HEK293 (cell line): ENCODE data around the gene ZNF26.

Experiments used
- CTCF ChIA-PET: fragments of 350-600 bp; formaldehyde crosslinking; extraction: SDS; loops from one replicate; lab custom pipeline; 2021; ENCODE audit warnings: antibody characterized with exemption; lab: Yijun Ruan, JAX
- POLR2A ChIA-PET: fragments of 300-600 bp; formaldehyde crosslinking; extraction: SDS; loops from one replicate; lab custom pipeline; 2020; ENCODE audit warnings: antibody characterized with exemption, inconsistent platforms; lab: Yijun Ruan, JAX
- H3K27ac ChIP-seq: fragments of 200-500 bp; sonication (Bioruptor generic); 2 replicates; pipeline ENCODE4 v1.5.1; 2014; ENCODE audit warnings: low read depth, low read length, control low read depth, inconsistent platforms; ENCODE audit errors: extremely low read depth
- H3K36me3 ChIP-seq, 2 experiments: fragments of 200-500 bp in 1 of 2; sonication (Bioruptor generic) in 1 of 2; 1 replicate in 1 of 2; 2 replicates in 1 of 2; pipeline ENCODE4 v1.5.1; 2014 to 2017; ENCODE audit warnings: inconsistent platforms in 2 of 2, low read length in 2 of 2; ENCODE audit not compliant: control insufficient read depth in 2 of 2, insufficient read depth in 1 of 2
- H3K4me1 ChIP-seq: fragments of 200-500 bp; sonication (Bioruptor generic); 2 replicates; pipeline ENCODE4 v1.5.1; 2014; ENCODE audit warnings: mild to moderate bottlenecking, low read length, inconsistent platforms; ENCODE audit not compliant: control insufficient read depth, insufficient read depth
- H3K4me3 ChIP-seq: 2 replicates; pipeline ENCODE4 v1.5.1; 2011; ENCODE audit warnings: low read depth, mild to moderate bottlenecking, control low read depth, low read length, moderate library complexity
- H3K9me3 ChIP-seq: fragments of 200-500 bp; sonication (Bioruptor generic); 2 replicates; pipeline ENCODE4 v1.5.1; 2014; ENCODE audit warnings: low read depth, low read length, inconsistent platforms; ENCODE audit not compliant: control insufficient read depth, insufficient read depth
- BCL11A ChIP-seq: fragments of 450-650 bp; formaldehyde crosslinking; IDR thresholded peaks from 2 replicates; pipeline ENCODE4 v1.5.1; 2016; ENCODE audit warnings: low read depth, missing biosample characterization, missing genetic modification characterization
- OSR2 ChIP-seq: fragments of 450-650 bp; formaldehyde crosslinking; IDR thresholded peaks from 2 replicates; pipeline ENCODE4 v1.5.1; 2016; ENCODE audit warnings: missing biosample characterization, missing genetic modification characterization
- PRDM1 ChIP-seq: fragments of 450-650 bp; formaldehyde crosslinking; IDR thresholded peaks from 2 replicates; pipeline ENCODE4; 2016; ENCODE audit warnings: missing biosample characterization, missing genetic modification characterization
- SP2 ChIP-seq: fragments of 450-650 bp; formaldehyde crosslinking; IDR thresholded peaks from 2 replicates; pipeline ENCODE4 v1.5.1; 2016; ENCODE audit warnings: missing biosample characterization, missing genetic modification characterization
- ZFP37 ChIP-seq: fragments of 450-650 bp; formaldehyde crosslinking; IDR thresholded peaks from 2 replicates; pipeline ENCODE4 v1.5.1; 2016; ENCODE audit warnings: missing biosample characterization, missing genetic modification characterization
- ZNF133 ChIP-seq: fragments of 450-650 bp; formaldehyde crosslinking; IDR thresholded peaks from 2 replicates; pipeline ENCODE4 v1.5.1; 2016; ENCODE audit warnings: missing biosample characterization, missing genetic modification characterization
- ZNF169 ChIP-seq: fragments of 450-650 bp; formaldehyde crosslinking; IDR thresholded peaks from 2 replicates; pipeline ENCODE4 v1.5.1; 2016; ENCODE audit warnings: missing biosample characterization, missing genetic modification characterization
- ZNF2 ChIP-seq: fragments of 450-650 bp; formaldehyde crosslinking; IDR thresholded peaks from 2 replicates; pipeline ENCODE4 v1.5.1; 2016; ENCODE audit warnings: missing biosample characterization, missing genetic modification characterization
- ZNF214 ChIP-seq: fragments of 450-650 bp; formaldehyde crosslinking; IDR thresholded peaks from 2 replicates; pipeline ENCODE4 v1.5.1; 2017; ENCODE audit warnings: missing biosample characterization, mild to moderate bottlenecking, missing genetic modification characterization, borderline replicate concordance
- ZNF221 ChIP-seq: fragments of 450-650 bp; formaldehyde crosslinking; IDR thresholded peaks from 2 replicates; pipeline ENCODE4 v1.5.1; 2017; ENCODE audit warnings: missing biosample characterization, missing genetic modification characterization, borderline replicate concordance
- ZNF354C ChIP-seq: fragments of 450-650 bp; formaldehyde crosslinking; IDR thresholded peaks from 2 replicates; pipeline ENCODE4 v1.5.1; 2016; ENCODE audit warnings: missing biosample characterization, missing genetic modification characterization, low read depth, borderline replicate concordance
- ZNF416 ChIP-seq: fragments of 450-650 bp; formaldehyde crosslinking; IDR thresholded peaks from 2 replicates; pipeline ENCODE4 v1.5.1; 2016; ENCODE audit warnings: missing biosample characterization, missing genetic modification characterization
- ZNF664 ChIP-seq: fragments of 450-650 bp; formaldehyde crosslinking; IDR thresholded peaks from 2 replicates; pipeline ENCODE4 v1.5.1; 2016; ENCODE audit warnings: missing biosample characterization, missing genetic modification characterization
- ZNF792 ChIP-seq: fragments of 450-650 bp; formaldehyde crosslinking; IDR thresholded peaks from 2 replicates; pipeline ENCODE4 v1.5.1; 2016; ENCODE audit warnings: missing biosample characterization, missing genetic modification characterization
- ZNF843 ChIP-seq: fragments of 450-650 bp; formaldehyde crosslinking; IDR thresholded peaks from 2 replicates; pipeline ENCODE4 v1.5.1; 2016; ENCODE audit warnings: missing biosample characterization, missing genetic modification characterization
- TF ChIP-seq, protein P1 (sequence below): sonication (generic); formaldehyde crosslinking; IDR thresholded peaks from 2 replicates; pipeline ENCODE4 v1.8.1; 2022; ENCODE audit warnings: mild to moderate bottlenecking, moderate library complexity, missing genetic modification reagents
- TF ChIP-seq, protein P2 (sequence below): fragments of 450-650 bp; formaldehyde crosslinking; IDR thresholded peaks from 2 replicates; pipeline ENCODE4 v1.5.1; 2016; ENCODE audit warnings: missing biosample characterization, missing genetic modification characterization
- TF ChIP-seq, protein P3 (sequence below): fragments of 450-650 bp; formaldehyde crosslinking; IDR thresholded peaks from 2 replicates; pipeline ENCODE4 v1.5.0; 2017; ENCODE audit warnings: missing biosample characterization, missing genetic modification characterization, borderline replicate concordance
- TF ChIP-seq, protein P4 (sequence below): fragments of 450-650 bp; formaldehyde crosslinking; IDR thresholded peaks from 2 replicates; pipeline ENCODE4 v1.5.1; 2016; ENCODE audit warnings: missing biosample characterization, missing genetic modification characterization
- TF ChIP-seq, protein P5 (sequence below): fragments of 450-650 bp; formaldehyde crosslinking; IDR thresholded peaks from 2 replicates; pipeline ENCODE4 v1.5.1; 2016; ENCODE audit warnings: missing biosample characterization, missing genetic modification characterization

ZNF26 gene

DNA sequence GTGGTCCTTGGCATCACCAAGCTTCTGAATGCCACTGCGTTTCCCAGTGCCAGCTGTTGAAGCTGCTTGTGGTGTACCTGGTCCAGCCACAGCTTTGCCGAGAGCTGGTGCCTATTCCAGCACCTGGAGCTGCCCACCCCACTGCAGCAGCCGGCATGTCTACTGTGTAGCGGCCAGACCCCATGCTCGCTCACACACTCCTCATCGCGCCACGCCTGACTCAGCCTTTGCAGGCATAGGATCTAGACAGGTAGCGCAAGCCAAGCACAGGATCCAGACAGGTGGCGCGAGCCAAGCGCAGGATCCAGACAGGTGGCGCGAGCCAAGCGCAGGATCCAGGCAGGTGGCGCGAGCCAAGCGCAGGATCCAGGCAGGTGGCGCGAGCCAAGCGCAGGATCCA, 18.4 kb upstream of the ZNF26 start:
- no peak overlapping the region for H3K4me3 ChIP-seq
- H3K27ac ChIP-seq: no peak overlapping the region
- no peaks in the 10 kb centered on the region; the same call in 1 of the 2 replicates for H3K9me3 ChIP-seq
- ChIA-PET POLR2A (no interaction called here), CTCF (no interaction called here)
- TF ChIP-seq, protein P1, sequence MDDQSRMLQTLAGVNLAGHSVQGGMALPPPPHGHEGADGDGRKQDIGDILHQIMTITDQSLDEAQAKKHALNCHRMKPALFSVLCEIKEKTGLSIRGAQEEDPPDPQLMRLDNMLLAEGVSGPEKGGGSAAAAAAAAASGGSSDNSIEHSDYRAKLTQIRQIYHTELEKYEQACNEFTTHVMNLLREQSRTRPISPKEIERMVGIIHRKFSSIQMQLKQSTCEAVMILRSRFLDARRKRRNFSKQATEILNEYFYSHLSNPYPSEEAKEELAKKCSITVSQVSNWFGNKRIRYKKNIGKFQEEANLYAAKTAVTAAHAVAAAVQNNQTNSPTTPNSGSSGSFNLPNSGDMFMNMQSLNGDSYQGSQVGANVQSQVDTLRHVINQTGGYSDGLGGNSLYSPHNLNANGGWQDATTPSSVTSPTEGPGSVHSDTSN (CRISPR knock-in tag): no peak
- TF ChIP-seq ZFP37 (tag by site-specific recombination) (no peak), ZNF133 (tag by site-specific recombination) (no peak), BCL11A (tag by site-specific recombination) (no peak), SP2 (tag by site-specific recombination) (no peak), ZNF214 (tag by site-specific recombination) (no peak), ZNF221 (no peak), ZNF2 (no peak), ZNF354C (tag by site-specific recombination) (no peak), ZNF843 (tag by site-specific recombination) (no peak), ZNF664 (tag by site-specific recombination) (no peak), ZNF792 (tag by site-specific recombination) (no peak), OSR2 (tag by site-specific recombination) (no peak)
- TF ChIP-seq, protein P2, sequence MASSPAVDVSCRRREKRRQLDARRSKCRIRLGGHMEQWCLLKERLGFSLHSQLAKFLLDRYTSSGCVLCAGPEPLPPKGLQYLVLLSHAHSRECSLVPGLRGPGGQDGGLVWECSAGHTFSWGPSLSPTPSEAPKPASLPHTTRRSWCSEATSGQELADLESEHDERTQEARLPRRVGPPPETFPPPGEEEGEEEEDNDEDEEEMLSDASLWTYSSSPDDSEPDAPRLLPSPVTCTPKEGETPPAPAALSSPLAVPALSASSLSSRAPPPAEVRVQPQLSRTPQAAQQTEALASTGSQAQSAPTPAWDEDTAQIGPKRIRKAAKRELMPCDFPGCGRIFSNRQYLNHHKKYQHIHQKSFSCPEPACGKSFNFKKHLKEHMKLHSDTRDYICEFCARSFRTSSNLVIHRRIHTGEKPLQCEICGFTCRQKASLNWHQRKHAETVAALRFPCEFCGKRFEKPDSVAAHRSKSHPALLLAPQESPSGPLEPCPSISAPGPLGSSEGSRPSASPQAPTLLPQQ (tag by site-specific recombination): no peak
- TF ChIP-seq, protein P3, sequence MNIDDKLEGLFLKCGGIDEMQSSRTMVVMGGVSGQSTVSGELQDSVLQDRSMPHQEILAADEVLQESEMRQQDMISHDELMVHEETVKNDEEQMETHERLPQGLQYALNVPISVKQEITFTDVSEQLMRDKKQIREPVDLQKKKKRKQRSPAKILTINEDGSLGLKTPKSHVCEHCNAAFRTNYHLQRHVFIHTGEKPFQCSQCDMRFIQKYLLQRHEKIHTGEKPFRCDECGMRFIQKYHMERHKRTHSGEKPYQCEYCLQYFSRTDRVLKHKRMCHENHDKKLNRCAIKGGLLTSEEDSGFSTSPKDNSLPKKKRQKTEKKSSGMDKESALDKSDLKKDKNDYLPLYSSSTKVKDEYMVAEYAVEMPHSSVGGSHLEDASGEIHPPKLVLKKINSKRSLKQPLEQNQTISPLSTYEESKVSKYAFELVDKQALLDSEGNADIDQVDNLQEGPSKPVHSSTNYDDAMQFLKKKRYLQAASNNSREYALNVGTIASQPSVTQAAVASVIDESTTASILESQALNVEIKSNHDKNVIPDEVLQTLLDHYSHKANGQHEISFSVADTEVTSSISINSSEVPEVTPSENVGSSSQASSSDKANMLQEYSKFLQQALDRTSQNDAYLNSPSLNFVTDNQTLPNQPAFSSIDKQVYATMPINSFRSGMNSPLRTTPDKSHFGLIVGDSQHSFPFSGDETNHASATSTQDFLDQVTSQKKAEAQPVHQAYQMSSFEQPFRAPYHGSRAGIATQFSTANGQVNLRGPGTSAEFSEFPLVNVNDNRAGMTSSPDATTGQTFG: no peak
- TF ChIP-seq, protein P4, sequence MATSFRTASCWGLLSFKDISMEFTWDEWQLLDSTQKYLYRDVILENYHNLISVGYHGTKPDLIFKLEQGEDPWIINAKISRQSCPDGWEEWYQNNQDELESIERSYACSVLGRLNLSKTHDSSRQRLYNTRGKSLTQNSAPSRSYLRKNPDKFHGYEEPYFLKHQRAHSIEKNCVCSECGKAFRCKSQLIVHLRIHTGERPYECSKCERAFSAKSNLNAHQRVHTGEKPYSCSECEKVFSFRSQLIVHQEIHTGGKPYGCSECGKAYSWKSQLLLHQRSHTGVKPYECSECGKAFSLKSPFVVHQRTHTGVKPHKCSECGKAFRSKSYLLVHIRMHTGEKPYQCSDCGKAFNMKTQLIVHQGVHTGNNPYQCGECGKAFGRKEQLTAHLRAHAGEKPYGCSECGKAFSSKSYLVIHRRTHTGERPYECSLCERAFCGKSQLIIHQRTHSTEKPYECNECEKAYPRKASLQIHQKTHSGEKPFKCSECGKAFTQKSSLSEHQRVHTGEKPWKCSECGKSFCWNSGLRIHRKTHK (tag by site-specific recombination): no peak
- TF ChIP-seq, all 188 proteins: peak for 0
- H3K4me1 ChIP-seq: no peaks in the 10 kb centered on the region
- H3K36me3 ChIP-seq: no peaks in the 10 kb centered on the region; a peak in 1 of 3 replicates

DNA sequence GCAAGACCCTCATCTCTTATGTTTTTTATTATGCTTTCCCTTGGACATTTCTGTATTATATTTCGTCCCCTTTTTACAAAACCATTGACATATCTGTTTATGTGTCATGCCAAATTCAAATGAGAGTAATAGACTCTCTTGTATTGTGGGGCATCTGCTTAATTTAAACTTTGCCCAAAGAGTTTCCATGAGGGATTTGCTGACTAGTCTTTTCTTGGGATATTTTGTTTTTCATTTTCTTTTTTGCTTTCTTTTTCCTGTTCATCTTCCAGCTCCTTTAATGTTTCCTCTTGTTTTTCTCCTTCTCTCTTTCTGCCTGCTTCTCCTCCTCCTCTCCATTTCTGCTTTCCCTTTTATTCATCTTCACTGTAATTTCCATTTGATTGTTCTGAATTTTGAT, 13.8 kb upstream of the ZNF26 start:
- no peak overlapping the region for H3K27ac ChIP-seq
- POLR2A ChIA-PET: no interaction called here
- CTCF ChIA-PET: no interaction called here
- no peaks in the 10 kb centered on the region for H3K36me3 ChIP-seq
- TF ChIP-seq PRDM1: peak; percentile 57
- TF ChIP-seq ZNF169 (tag by site-specific recombination): no peak
- no peak for TF ChIP-seq ZNF416 (tag by site-specific recombination)
- TF ChIP-seq, protein P5, sequence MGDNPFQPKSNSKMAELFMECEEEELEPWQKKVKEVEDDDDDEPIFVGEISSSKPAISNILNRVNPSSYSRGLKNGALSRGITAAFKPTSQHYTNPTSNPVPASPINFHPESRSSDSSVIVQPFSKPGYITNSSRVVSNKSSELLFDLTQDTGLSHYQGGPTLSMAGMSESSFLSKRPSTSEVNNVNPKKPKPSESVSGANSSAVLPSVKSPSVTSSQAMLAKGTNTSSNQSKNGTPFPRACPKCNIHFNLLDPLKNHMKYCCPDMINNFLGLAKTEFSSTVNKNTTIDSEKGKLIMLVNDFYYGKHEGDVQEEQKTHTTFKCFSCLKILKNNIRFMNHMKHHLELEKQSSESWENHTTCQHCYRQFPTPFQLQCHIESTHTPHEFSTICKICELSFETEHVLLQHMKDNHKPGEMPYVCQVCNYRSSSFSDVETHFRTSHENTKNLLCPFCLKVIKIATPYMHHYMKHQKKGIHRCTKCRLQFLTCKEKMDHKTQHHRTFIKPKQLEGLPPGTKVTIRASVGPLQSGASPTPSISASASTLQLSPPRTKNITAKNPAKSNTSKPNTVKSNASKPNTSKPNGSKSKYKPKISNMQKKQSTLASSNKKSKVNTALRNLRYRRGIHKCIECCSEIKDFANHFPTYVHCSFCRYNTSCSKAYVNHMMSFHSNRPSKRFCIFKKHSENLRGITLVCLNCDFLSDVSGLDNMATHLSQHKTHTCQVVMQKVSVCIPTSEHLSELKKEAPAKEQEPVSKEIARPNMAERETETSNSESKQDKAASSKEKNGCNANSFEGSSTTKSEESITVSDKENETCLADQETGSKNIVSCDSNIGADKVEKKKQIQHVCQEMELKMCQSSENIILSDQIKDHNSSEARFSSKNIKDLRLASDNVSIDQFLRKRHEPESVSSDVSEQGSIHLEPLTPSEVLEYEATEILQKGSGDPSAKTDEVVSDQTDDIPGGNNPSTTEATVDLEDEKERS (tag by site-specific recombination): no peak
- no peaks in the 10 kb centered on the region; the same call in 1 of the 2 replicates for H3K9me3 ChIP-seq
- no peaks in the 10 kb centered on the region for H3K4me1 ChIP-seq
- no peak overlapping the region for H3K4me3 ChIP-seq
